ENCODE measurements around the gene PHF1.

The PHF1 gene

GRCh38 chr6:33419580-33420490 is 9.0 kb downstream of the PHF1 start, which contains the start of gene SYNGAP1:
Gene SYNGAP1, plus strand, starts transcription at chr6:33420065. Its CDS starts 200 bp downstream, at chr6:33420265.
- DNase-seq, result peak; percentile 65
- no peak for ATAC-seq
- Mint-ChIP-seq H3K4me1 (peaks cover 64% of the 10 kb centered on the region), H3K36me3 (ENCODE audit: low read depth) (peaks cover 14% of the 10 kb centered on the region), H3K9me3 (no peaks in the 10 kb centered on the region), H3K27me3 (no peaks in the 10 kb centered on the region), H3K4me3 (peak within 1 kb of the TSS; percentile 91), H3K27ac (peak within 1 kb of the TSS; percentile 98)

DNA sequence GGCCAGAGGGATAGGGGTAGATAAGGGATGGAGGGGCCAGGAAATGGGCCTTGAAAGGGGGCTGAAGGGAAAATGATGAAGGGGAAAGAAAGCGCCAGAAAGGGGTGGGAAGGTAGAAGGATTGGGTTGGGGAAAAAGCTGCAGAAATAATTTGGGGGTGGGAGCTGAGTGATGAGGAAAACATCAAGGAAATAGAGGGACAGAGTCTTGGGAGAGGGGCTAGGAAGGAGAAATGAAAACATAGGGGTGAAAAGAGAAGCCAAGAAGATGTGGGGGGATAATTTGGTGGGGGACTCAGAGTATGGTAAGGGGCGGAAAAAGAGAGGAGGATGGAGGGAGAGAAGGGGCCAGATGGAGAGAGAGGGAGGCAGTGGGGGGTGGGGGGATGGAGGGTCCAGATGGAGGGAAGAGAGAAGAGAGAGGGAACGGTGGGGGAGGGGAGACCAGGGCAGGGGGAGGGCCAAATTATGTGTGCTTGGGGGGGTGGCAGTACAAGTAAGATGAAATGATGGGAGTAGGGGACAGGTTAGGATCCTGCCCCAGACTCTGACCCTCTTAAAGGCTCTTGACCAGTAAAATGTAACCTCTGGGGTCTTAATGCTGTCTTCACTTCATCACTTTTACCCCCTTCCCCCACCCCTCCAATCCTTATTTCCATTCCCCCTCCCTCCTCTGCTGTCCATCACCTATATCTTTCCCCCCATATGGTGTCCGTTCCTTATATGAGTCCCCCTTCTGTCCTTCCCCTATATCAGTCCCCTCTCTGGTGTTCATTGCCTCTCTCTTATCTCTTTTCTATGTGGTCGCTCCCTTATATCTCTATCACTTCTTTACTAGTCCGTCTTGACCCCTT is 9.9 kb downstream of the PHF1 start:
- Mint-ChIP-seq H3K36me3 (ENCODE audit: low read depth) (peaks cover 11% of the 10 kb centered on the region), H3K4me3 (peak overlapping the region; percentile 44), H3K4me1 (peaks cover 64% of the 10 kb centered on the region), H3K9me3 (no peaks in the 10 kb centered on the region), H3K27me3 (no peaks in the 10 kb centered on the region), H3K27ac (no peak overlapping the region)
- no peak for ATAC-seq
- DNase-seq, result no peak

DNA sequence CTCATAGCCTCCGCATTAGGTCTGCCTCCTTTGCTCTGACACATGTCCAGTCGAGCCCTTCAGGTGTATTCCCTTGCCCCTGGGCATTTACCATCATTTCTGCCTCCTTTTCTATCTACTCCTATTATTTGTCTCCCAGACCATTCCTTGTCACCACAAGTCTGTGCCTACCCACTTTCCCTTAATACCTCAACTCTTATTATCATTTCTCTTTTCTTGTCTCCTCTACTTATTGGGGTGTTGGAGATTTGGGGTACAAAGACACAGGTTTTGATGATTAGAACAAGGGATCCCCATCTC is 10.5 kb downstream of the PHF1 start:
- peaks cover 62% of the 10 kb centered on the region for H3K4me1 Mint-ChIP-seq
- H3K27ac Mint-ChIP-seq, result no peak overlapping the region
- DNase-seq (no peak), ATAC-seq (no peak)
- H3K9me3 Mint-ChIP-seq, result no peaks in the 10 kb centered on the region
- peaks cover 10% of the 10 kb centered on the region for H3K36me3 Mint-ChIP-seq (ENCODE audit: low read depth)
- peak overlapping the region; percentile 34 for H3K4me3 Mint-ChIP-seq
- H3K27me3 Mint-ChIP-seq, result no peaks in the 10 kb centered on the region

DNA sequence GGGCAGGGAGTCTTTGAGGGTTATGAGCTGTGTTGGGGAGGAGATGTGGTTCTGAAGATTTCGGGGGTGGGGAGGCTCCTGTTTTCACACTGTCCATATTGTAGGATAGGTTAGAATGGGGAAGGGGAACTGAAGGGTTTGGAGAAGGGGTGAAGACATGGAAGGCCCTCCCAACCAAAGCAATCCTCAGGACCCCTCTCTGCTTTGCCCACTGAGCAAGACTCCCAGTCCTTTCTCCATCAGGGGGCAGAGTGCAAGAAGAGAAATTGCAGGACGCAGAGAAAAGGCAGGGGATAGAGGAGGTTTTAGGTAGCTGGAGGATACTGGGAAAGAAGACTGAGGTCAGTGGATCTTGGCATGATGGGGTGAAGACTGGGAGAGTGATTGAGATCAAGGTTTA is 13.0 kb downstream of the PHF1 start:
- DNase-seq (no peak), ATAC-seq (no peak)
- peak overlapping the region; percentile 87 for H3K4me3 Mint-ChIP-seq
- H3K27ac Mint-ChIP-seq, result no peak overlapping the region
- no peaks in the 10 kb centered on the region for H3K27me3 Mint-ChIP-seq
- H3K9me3 Mint-ChIP-seq, result no peaks in the 10 kb centered on the region
- H3K4me1 Mint-ChIP-seq, result peaks cover 56% of the 10 kb centered on the region
- peaks cover 12% of the 10 kb centered on the region for H3K36me3 Mint-ChIP-seq (ENCODE audit: low read depth)

DNA sequence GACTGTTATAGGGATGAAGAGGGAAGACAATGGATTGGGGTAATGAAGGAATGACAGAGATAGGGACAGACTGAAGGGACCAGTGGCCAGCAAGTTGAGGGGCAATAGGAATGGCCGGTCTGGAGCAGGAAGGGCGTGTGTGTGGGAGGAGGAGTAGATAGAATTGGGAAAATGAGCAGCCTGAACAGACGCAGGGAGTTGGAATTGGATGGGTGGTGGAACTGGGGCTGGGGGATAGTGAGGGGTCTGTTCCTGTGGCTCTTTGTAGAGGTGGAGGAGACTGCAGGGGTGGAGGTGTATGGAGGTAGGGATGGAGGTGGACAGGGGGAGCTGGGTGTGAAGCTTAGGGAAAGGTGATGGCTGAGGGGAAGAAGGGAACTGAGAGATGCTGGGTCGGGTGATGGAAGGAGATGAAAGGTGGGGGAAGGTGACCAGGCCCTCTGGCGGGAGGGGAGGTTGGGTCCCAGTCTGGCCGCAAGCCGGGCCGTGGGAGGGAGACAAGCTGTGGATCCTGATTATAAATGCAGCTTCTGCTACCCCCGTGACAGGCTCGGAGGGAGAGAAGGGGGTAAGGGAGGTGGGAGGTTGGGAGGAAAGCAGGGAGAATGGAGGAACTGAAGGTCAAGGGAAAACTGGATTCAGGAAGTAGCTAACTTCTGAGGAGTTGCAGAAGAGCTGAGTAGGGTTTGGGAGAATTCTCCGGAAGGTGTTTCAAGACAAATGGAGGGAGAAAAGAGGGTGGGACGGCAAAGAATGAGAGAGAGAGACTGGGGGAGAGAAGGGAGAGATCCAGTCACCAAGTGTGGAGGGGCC is 14.2 kb downstream of the PHF1 start:
- ATAC-seq (no peak), DNase-seq (no peak)
- peaks cover 12% of the 10 kb centered on the region for H3K36me3 Mint-ChIP-seq (ENCODE audit: low read depth)
- H3K4me3 Mint-ChIP-seq, result peak overlapping the region; percentile 87
- H3K9me3 Mint-ChIP-seq, result no peaks in the 10 kb centered on the region
- no peaks in the 10 kb centered on the region for H3K27me3 Mint-ChIP-seq
- peak overlapping the region; percentile 92 for H3K27ac Mint-ChIP-seq
- peaks cover 57% of the 10 kb centered on the region for H3K4me1 Mint-ChIP-seq

DNA sequence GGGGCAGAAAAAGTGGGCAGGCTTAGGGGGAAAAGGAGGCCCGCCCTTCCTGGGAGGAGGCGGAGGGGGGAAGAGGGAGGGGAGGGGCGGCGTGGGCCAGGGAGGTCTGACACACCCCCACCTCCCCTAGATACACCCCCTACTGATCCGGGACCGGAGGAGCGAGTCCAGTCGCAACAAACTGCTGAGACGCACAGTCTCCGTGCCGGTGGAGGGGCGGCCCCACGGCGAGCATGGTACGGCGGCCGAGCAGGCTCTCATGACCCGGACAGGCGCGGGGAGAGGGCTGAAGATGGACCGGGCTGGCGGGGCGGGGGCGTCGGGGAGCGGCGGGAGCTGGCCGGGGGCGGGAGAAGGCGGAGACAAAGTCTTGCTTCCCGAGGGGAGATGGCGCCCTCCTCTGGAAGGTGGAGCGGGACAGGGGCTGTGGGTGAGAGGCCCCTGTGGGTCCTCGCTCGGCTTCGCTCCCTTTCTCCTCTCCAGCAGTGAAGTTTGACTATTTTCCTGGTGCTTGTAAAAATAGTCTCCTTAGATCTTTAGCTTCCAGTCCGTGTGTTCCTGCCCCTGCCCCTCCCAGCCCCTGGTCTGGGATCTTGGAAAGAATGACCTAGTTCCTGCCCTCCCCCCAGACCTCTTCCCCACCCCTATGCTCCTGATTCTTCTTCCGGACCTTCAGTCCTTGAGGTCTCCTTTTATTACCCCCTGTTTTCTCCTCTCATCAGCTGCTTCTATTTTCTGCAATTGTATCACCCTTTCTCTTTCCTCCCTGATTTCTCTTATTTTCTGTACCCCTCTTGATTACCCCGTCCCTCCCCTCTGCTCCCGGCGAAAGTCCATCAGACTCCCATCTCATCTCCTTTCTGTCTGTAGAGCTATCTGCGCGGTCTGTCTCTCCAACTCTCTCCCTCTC is 15.1 kb downstream of the PHF1 start:
- DNase-seq (peak; percentile 91), ATAC-seq (peak; percentile 60)
- H3K4me3 Mint-ChIP-seq, result peak overlapping the region; percentile 87
- H3K27ac Mint-ChIP-seq, result peak overlapping the region; percentile 92
- H3K4me1 Mint-ChIP-seq, result peaks cover 66% of the 10 kb centered on the region
- H3K27me3 Mint-ChIP-seq, result no peaks in the 10 kb centered on the region
- peaks cover 12% of the 10 kb centered on the region for H3K36me3 Mint-ChIP-seq (ENCODE audit: low read depth)
- H3K9me3 Mint-ChIP-seq, result no peaks in the 10 kb centered on the region

GRCh38 chr6:33426590-33427511 is 16.0 kb downstream of the PHF1 start:
- ATAC-seq (peak; percentile 11), DNase-seq (no peak)
- Mint-ChIP-seq H3K4me1 (peaks cover 64% of the 10 kb centered on the region), H3K4me3 (peak overlapping the region; percentile 87), H3K9me3 (no peaks in the 10 kb centered on the region), H3K36me3 (ENCODE audit: low read depth) (peaks cover 12% of the 10 kb centered on the region), H3K27me3 (no peaks in the 10 kb centered on the region), H3K27ac (peak overlapping the region; percentile 92)

DNA sequence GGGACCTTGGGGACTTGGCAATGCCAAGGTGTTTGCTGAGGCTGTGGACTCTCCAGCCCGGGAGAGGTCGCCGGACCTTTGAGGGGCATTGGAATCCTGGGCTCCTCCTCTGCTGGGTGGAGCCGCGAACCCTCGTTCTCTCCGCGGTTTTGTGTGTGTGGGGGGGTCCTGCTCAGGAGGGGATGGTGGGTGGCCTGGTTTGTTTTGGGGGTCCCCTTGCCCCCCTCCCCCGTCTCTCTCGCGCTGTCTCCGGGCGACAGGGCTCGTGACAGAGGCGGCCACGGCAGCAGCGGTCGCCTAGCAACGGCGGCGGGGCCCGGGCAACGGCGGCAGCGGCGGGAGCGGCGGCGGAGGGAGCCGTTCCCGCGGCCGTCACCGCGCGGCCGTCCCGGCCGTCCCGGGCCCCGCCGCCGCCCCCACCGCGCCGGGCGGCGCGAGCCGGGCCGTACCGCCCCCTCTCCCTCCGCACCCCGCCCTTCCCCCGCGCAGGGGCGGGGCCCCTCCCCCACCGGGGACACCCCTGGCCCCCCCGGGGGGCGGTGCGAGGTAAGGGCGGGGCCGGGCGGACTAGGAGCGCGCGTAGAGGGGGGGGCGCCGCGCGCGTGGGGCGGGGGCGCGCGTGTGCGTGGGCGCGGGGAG is 16.9 kb downstream of the PHF1 start:
- ATAC-seq, result no peak
- peaks cover 73% of the 10 kb centered on the region for H3K4me1 Mint-ChIP-seq
- H3K27me3 Mint-ChIP-seq, result no peaks in the 10 kb centered on the region
- peak overlapping the region; percentile 91 for H3K4me3 Mint-ChIP-seq
- H3K27ac Mint-ChIP-seq, result peak overlapping the region; percentile 94
- peak; percentile 66 for DNase-seq
- no peaks in the 10 kb centered on the region for H3K9me3 Mint-ChIP-seq
- H3K36me3 Mint-ChIP-seq (ENCODE audit: low read depth), result peaks cover 13% of the 10 kb centered on the region

DNA sequence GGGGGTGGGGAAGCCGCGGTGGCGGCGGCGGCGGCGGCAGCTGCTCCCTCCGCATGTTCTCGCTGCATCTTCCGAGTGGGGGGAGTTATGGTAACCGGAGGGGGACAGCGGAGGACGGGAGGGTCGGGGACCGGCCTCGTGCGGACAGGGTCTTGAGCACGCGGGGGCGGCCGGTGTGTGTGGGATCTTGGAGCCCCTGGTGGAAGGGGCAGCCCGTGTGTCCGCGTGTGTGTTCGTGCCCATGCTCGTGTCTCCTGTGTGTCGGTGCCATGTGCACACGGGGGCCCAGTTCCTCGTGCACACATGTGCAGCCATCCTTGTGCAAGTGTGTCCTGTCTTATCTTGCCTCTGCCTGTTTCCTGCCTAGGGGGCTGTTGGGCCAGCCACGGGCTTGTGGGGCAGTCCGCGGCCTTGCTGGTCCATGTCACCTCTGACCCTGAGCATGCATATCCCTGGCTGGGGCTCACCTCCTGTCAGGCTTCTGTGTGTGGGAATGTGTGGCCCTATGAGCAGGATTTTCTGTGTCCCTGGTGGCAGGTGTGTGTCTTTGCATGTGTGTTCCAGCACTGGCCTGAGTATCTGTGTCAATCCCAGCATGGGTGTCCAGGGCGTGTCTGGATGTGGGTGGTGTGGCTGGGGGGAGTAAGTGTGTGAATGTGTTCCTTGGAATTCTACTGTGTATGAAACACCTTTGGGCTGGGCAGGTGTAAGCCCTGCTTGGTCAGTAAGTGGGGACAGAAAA is 17.6 kb downstream of the PHF1 start:
- Mint-ChIP-seq H3K36me3 (ENCODE audit: low read depth) (peaks cover 18% of the 10 kb centered on the region), H3K27me3 (no peaks in the 10 kb centered on the region), H3K4me1 (peaks cover 78% of the 10 kb centered on the region), H3K4me3 (peak overlapping the region; percentile 91), H3K9me3 (no peaks in the 10 kb centered on the region), H3K27ac (peak overlapping the region; percentile 94)
- DNase-seq (peak; percentile 45), ATAC-seq (peak; percentile 19)

DNA sequence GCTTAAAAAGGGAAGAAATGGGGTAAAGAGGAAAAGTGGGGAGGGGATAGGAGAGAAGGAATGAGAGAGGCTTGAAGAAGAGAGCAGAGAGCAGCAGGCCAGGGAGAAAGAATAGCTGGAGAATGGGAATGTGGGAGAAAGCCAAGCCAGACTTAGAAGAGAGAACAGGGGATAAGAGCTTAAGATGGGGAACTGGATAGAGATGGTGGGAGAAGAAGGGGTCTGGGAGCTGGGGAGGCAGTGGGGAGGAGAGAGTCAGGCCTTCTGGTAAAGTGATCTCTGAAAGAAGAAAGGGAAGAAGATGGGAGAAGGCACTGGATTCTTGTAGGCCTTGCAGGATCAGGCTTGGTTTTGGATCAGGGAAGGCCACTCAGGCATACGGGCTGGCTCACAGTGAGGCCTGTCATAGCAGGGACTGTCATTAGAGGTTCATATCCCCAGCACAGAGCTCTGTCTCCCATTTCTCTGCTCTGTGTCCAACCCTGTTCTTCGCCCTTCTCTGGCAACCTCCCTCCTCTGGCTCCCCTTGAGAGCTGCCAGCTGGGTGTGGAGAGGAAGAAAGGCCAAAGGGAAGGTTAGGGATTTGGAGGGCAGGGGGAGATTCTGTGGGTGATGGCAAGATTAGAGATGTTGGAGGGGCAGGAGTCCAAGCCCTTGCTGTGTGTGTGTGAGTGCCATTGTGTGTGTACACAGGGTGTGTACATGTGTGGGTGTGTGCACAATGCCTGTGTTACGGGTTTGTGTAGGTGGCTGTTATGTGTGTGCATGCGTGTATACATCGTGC is 18.3 kb downstream of the PHF1 start:
- H3K4me1 Mint-ChIP-seq, result peaks cover 80% of the 10 kb centered on the region
- no peaks in the 10 kb centered on the region for H3K27me3 Mint-ChIP-seq
- no peaks in the 10 kb centered on the region for H3K9me3 Mint-ChIP-seq
- H3K4me3 Mint-ChIP-seq, result peak overlapping the region; percentile 91
- ATAC-seq (no peak), DNase-seq (no peak)
- peak overlapping the region; percentile 94 for H3K27ac Mint-ChIP-seq
- H3K36me3 Mint-ChIP-seq (ENCODE audit: low read depth), result peaks cover 15% of the 10 kb centered on the region

DNA sequence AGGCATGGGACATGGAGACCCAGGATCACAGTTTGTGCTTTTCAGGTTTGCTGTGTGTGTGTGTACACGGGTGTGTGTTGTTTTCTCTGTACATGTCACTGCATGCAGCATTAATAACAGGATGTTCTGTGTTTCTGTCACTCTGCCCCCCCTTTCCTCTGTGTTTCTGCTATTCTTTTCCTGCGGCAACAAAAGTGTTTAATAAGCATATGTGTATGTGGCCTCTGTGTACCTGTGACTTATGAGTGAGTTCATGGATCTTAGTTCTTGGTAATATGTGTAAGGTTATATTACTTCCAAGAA is 18.9 kb downstream of the PHF1 start:
- DNase-seq (no peak), ATAC-seq (no peak)

More for the DNA sequence above, 18.9 kb downstream of the PHF1 start:
- H3K4me3 Mint-ChIP-seq, result peak overlapping the region; percentile 91
- H3K27me3 Mint-ChIP-seq, result no peaks in the 10 kb centered on the region
- peaks cover 75% of the 10 kb centered on the region for H3K4me1 Mint-ChIP-seq
- H3K27ac Mint-ChIP-seq, result peak overlapping the region; percentile 41
- peaks cover 11% of the 10 kb centered on the region for H3K36me3 Mint-ChIP-seq (ENCODE audit: low read depth)
- no peaks in the 10 kb centered on the region for H3K9me3 Mint-ChIP-seq

All from activated naive CD8-positive, alpha-beta T cell treated with anti-CD3 and anti-CD28 coated beads, Interleukin-2, amount 50 U/mL, for 24 hours (primary cell).